Erythroblast (primary cell): ENCODE data around the gene OR10H5.
A peak's percentile ranks its signal among the peaks of the same experiment; 100 is the strongest.
"Not testable (repeated sequence)": the region's sequence is repeated elsewhere in the genome, so short reads cannot be mapped to it uniquely, and the experiment has no call there.

Experiments used
- DNase-seq, 2 experiments: peaks; one replicate each; lab custom pipeline; 2025; lab: John Stamatoyannopoulos, UW
- GATA1 ChIP-seq: IDR thresholded peaks from 2 replicates; pipeline ENCODE4 v1.6.1; 2011; ENCODE audit warnings: low read depth, mild to moderate bottlenecking, control low read depth, low read length, moderate library complexity
- POLR2A ChIP-seq: IDR thresholded peaks from 2 replicates; pipeline ENCODE4 v1.6.1; 2011; ENCODE audit warnings: mild to moderate bottlenecking, low read length

Gene OR10H5

GRCh38 chr19:15787611-15788155 is at the start of gene OR10H5:
OR10H5 (plus strand) TSS chr19:15787661; CDS start chr19:15794049, 6,388 bp downstream.
- no peak for DNase-seq
- no peak for TF ChIP-seq GATA1
- TF ChIP-seq POLR2A: no peak

- DNase-seq: no peak
- TF ChIP-seq POLR2A (no peak), GATA1 (no peak)
These were observed 49.7 kb upstream of the OR10H5 start, which contains the start of gene OR10H3 for GRCh38 chr19:15737722-15738121. OR10H3 (plus strand) TSS chr19:15737985; CDS start chr19:15741393, 3,408 bp downstream.

GRCh38 chr19:15740785-15741184 is 46.7 kb upstream of the OR10H5 start:
- TF ChIP-seq POLR2A: no peak
- no peak for TF ChIP-seq GATA1
- DNase-seq: no peak

GRCh38 chr19:15748239-15748638 is 39.2 kb upstream of the OR10H5 start:
- TF ChIP-seq POLR2A (no peak), GATA1 (no peak)
- DNase-seq: no peak

GRCh38 chr19:15758379-15758778 is 29.1 kb upstream of the OR10H5 start:
- TF ChIP-seq GATA1: no peak
- TF ChIP-seq POLR2A: no peak
- no peak for DNase-seq

GRCh38 chr19:15759962-15760565 is 27.4 kb upstream of the OR10H5 start:
- no peak for TF ChIP-seq GATA1
- no peak for TF ChIP-seq POLR2A
- DNase-seq: peak; percentile 10 to 38

- DNase-seq: no peak
- TF ChIP-seq POLR2A: no peak
- no peak for TF ChIP-seq GATA1
These were observed 17.9 kb upstream of the OR10H5 start for GRCh38 chr19:15769586-15769985.

GRCh38 chr19:15774159-15774558 is 13.3 kb upstream of the OR10H5 start:
- DNase-seq: not testable (repeated sequence)

- TF ChIP-seq POLR2A (no peak), GATA1 (no peak)
- no peak for DNase-seq
These were observed 12.2 kb upstream of the OR10H5 start for GRCh38 chr19:15775249-15775648.

GRCh38 chr19:15776264-15776663 is 11.2 kb upstream of the OR10H5 start:
- DNase-seq: no peak
- TF ChIP-seq GATA1 (no peak), POLR2A (no peak)

GRCh38 chr19:15776991-15777970 is 10.2 kb upstream of the OR10H5 start:
- TF ChIP-seq GATA1 (no peak), POLR2A (no peak)
- no peak for DNase-seq

GRCh38 chr19:15779756-15780476 is 7.5 kb upstream of the OR10H5 start:
- DNase-seq: no peak
- TF ChIP-seq GATA1: no peak
- no peak for TF ChIP-seq POLR2A
